ENCODE data around the gene CCAR1.
"Not testable (repeated sequence)": the region's sequence is repeated elsewhere in the genome, so short reads cannot be mapped to it uniquely, and the experiment has no call there.

Gene CCAR1

GRCh38 chr10:68840650-68841049 is 119.6 kb downstream of the CCAR1 start:
- not testable (repeated sequence) for H3K9me3 ChIP-seq (ENCODE audit: control insufficient read depth, low read length); H3K36me3 ChIP-seq (ENCODE audit: control insufficient read depth, insufficient read depth, low read length); H3K4me3 ChIP-seq (ENCODE audit: insufficient read depth, low read depth, low read length, poor library complexity, severe bottlenecking); H3K27ac ChIP-seq (ENCODE audit: insufficient read depth, low read length, poor library complexity, severe bottlenecking); DNase-seq; H3K4me1 ChIP-seq (ENCODE audit: control insufficient read depth, insufficient read depth, low read length, poor library complexity, severe bottlenecking); H3K27me3 ChIP-seq (replicated peaks; ENCODE audit: control insufficient read depth, insufficient read depth, low read length, poor library complexity, severe bottlenecking)

Measured in effector memory CD4-positive, alpha-beta T cell (primary cell).